ENCODE results near the gene BAIAP2.

GRCh38 chr17:81131486-81132196, 96.7 kb downstream of the BAIAP2 start:
- TF ChIP-seq CTCF (IDR thresholded peaks at IDR 0.05; ENCODE audit: low read length), result no peak
- TF ChIP-seq EZH2 (optimal IDR thresholded peaks at IDR 0.05; ENCODE audit: low read depth, low read length), result no peak
